WTC11 (cell line): Measurements from ENCODE around the gene NBEA. TPM values are rescaled to one million over a fixed set of nuclear protein-coding genes. Genes with fewer than 3 reads are reported as not detected.

Experiments
- ATAC-seq: fragments of 200-7000 bp; cut with Tn5 transposase; 2 replicates; pipeline ENCODE4 v1.10.0; 2021; ENCODE audit warnings: mild to moderate bottlenecking, moderate library complexity
- CTCF ChIA-PET: fragments of 300-600 bp; sonication (Branson Sonifier 250); formaldehyde crosslinking; loops from one replicate; lab custom pipeline; 2021; ENCODE audit warnings: antibody characterized with exemption; lab: Charles Lee
- POLR2A ChIA-PET: fragments of 350-600 bp; sonication (Branson Sonifier 250); formaldehyde crosslinking; loops from one replicate; lab custom pipeline; 2021; ENCODE audit warnings: antibody characterized with exemption; lab: Charles Lee
- DNase-seq: peaks from one replicate; pipeline ENCODE4 v3.0.0; 2021; ENCODE audit warnings: low spot score
- H3K27ac Mint-ChIP-seq: 2 replicates; pipeline ENCODE4 v1.8.0; 2021; ENCODE audit warnings: mixed read lengths
- H3K27me3 Mint-ChIP-seq: 2 replicates; pipeline ENCODE4 v1.8.0; 2021; ENCODE audit warnings: low read depth, mild to moderate bottlenecking, moderate library complexity, mixed read lengths
- H3K36me3 Mint-ChIP-seq: 2 replicates; pipeline ENCODE4 v1.8.0; 2021; ENCODE audit warnings: mixed read lengths
- H3K4me1 Mint-ChIP-seq: 2 replicates; pipeline ENCODE4 v1.8.0; 2022; ENCODE audit warnings: mixed read lengths
- H3K4me3 Mint-ChIP-seq: 2 replicates; pipeline ENCODE4 v1.8.0; 2021; ENCODE audit warnings: mild to moderate bottlenecking, moderate library complexity, mixed read lengths
- H3K9me3 Mint-ChIP-seq: 2 replicates; pipeline ENCODE4 v1.8.0; 2021; ENCODE audit warnings: mixed read lengths
- AFF4 ChIP-seq: sonication (generic); formaldehyde crosslinking; IDR thresholded peaks from 2 replicates; pipeline ENCODE4 v1.8.1; 2023; ENCODE audit warnings: mild to moderate bottlenecking, missing genetic modification reagents, borderline replicate concordance
- CBFB ChIP-seq: sonication (generic); formaldehyde crosslinking; IDR thresholded peaks from 2 replicates; pipeline ENCODE4 v1.8.1; 2022; ENCODE audit warnings: mild to moderate bottlenecking, low read depth, missing genetic modification reagents
- CREB1 ChIP-seq: sonication (generic); formaldehyde crosslinking; IDR thresholded peaks from 2 replicates; pipeline ENCODE4 v1.8.0; 2023; ENCODE audit warnings: mild to moderate bottlenecking, missing genetic modification reagents
- E2F1 ChIP-seq: sonication (generic); formaldehyde crosslinking; IDR thresholded peaks from 2 replicates; pipeline ENCODE4 v1.8.0; 2022; ENCODE audit warnings: mild to moderate bottlenecking, missing genetic modification reagents
- ERG ChIP-seq: fragments of 250-450 bp; sonication (Bioruptor Pico); IDR thresholded peaks from 2 replicates; pipeline ENCODE4 v1.8.0; 2021; ENCODE audit warnings: mild to moderate bottlenecking
- FOXK1 ChIP-seq: sonication (generic); formaldehyde crosslinking; IDR thresholded peaks from 2 replicates; pipeline ENCODE4 v1.8.0; 2022; ENCODE audit warnings: mild to moderate bottlenecking, moderate library complexity, missing genetic modification reagents
- GABPB1 ChIP-seq: sonication (generic); formaldehyde crosslinking; IDR thresholded peaks from 2 replicates; pipeline ENCODE4 v1.8.1; 2023; ENCODE audit warnings: mild to moderate bottlenecking, missing genetic modification reagents
- HMGA2 ChIP-seq: fragments of 250-450 bp; sonication (Bioruptor Pico); IDR thresholded peaks from 2 replicates; pipeline ENCODE4 v1.4.0; 2021; ENCODE audit warnings: mild to moderate bottlenecking, moderate library complexity
- JUN ChIP-seq: sonication (generic); formaldehyde crosslinking; IDR thresholded peaks from 2 replicates; pipeline ENCODE4 v1.8.0; 2023; ENCODE audit warnings: mild to moderate bottlenecking, missing genetic modification reagents
- NFYB ChIP-seq: sonication (generic); formaldehyde crosslinking; conservative IDR thresholded peaks from 2 replicates; pipeline ENCODE4 v1.8.0; 2022; ENCODE audit warnings: low read depth, missing genetic modification reagents
- NR3C1 ChIP-seq: sonication (generic); formaldehyde crosslinking; conservative IDR thresholded peaks from 2 replicates; pipeline ENCODE4 v1.8.1; 2023; ENCODE audit warnings: low read depth, mild to moderate bottlenecking, missing genetic modification reagents
- SMAD4 ChIP-seq: sonication (generic); formaldehyde crosslinking; IDR thresholded peaks from 2 replicates; pipeline ENCODE4 v1.8.0; 2022; ENCODE audit warnings: mild to moderate bottlenecking, missing genetic modification reagents
- SP1 ChIP-seq: sonication (generic); formaldehyde crosslinking; conservative IDR thresholded peaks from 2 replicates; pipeline ENCODE4 v1.8.1; 2022; ENCODE audit warnings: missing genetic modification reagents
- TEAD4 ChIP-seq: sonication (generic); formaldehyde crosslinking; IDR thresholded peaks from 2 replicates; pipeline ENCODE4 v1.8.0; 2022; ENCODE audit warnings: mild to moderate bottlenecking, missing genetic modification reagents
- USF2 ChIP-seq: sonication (generic); formaldehyde crosslinking; IDR thresholded peaks from 2 replicates; pipeline ENCODE4 v1.8.1; 2023; ENCODE audit warnings: mild to moderate bottlenecking, missing genetic modification reagents, moderate library complexity
- ZNF396 ChIP-seq: fragments of 250-450 bp; sonication (Bioruptor Pico); IDR thresholded peaks from 2 replicates; pipeline ENCODE4 v1.8.0; 2021; ENCODE audit warnings: mild to moderate bottlenecking, moderate library complexity, borderline replicate concordance
- ZNF423 ChIP-seq: fragments of 250-450 bp; sonication (Bioruptor Pico); IDR thresholded peaks from 2 replicates; pipeline ENCODE4 v2.1.2; 2022; ENCODE audit warnings: mild to moderate bottlenecking, moderate library complexity
- total RNA-seq: library from RNA; stranded (reverse); gene quantifications from 3 replicates; pipeline ENCODE4 v1.2.3, GENCODE V29; 2021
- TF ChIP-seq, protein P1 (sequence below): fragments of 250-450 bp; sonication (Bioruptor Pico); IDR thresholded peaks from 2 replicates; pipeline ENCODE4 v1.9.0; 2021; ENCODE audit warnings: mild to moderate bottlenecking, borderline replicate concordance

NBEA gene
- total RNA-seq, 1 experiment from 2014 or later, result 20.9 TPM

- ATAC-seq (no peak), DNase-seq (no peak)
- Mint-ChIP-seq H3K27me3 (no peaks in the 10 kb centered on the region), H3K4me1 (peaks cover 26% of the 10 kb centered on the region), H3K36me3 (peaks cover 30% of the 10 kb centered on the region), H3K27ac (no peak overlapping the region), H3K4me3 (no peak overlapping the region), H3K9me3 (peaks cover 39% of the 10 kb centered on the region)
- ChIA-PET POLR2A (no interaction called here), CTCF (no interaction called here)
- TF ChIP-seq FOXK1 (CRISPR knock-in tag) (no peak), GABPB1 (CRISPR knock-in tag) (no peak), USF2 (CRISPR knock-in tag) (no peak), JUN (CRISPR knock-in tag) (no peak), ZNF423 (CRISPR knock-in tag) (no peak), NFYB (CRISPR knock-in tag) (no peak), CBFB (CRISPR knock-in tag) (no peak), ERG (CRISPR knock-in tag) (no peak), SP1 (CRISPR knock-in tag) (no peak), ZNF396 (no peak), NR3C1 (no peak), TEAD4 (CRISPR knock-in tag) (no peak), AFF4 (CRISPR knock-in tag) (no peak), SMAD4 (CRISPR knock-in tag) (no peak), HMGA2 (CRISPR knock-in tag) (no peak), CREB1 (no peak), E2F1 (CRISPR knock-in tag) (no peak)
- TF ChIP-seq, protein P1, sequence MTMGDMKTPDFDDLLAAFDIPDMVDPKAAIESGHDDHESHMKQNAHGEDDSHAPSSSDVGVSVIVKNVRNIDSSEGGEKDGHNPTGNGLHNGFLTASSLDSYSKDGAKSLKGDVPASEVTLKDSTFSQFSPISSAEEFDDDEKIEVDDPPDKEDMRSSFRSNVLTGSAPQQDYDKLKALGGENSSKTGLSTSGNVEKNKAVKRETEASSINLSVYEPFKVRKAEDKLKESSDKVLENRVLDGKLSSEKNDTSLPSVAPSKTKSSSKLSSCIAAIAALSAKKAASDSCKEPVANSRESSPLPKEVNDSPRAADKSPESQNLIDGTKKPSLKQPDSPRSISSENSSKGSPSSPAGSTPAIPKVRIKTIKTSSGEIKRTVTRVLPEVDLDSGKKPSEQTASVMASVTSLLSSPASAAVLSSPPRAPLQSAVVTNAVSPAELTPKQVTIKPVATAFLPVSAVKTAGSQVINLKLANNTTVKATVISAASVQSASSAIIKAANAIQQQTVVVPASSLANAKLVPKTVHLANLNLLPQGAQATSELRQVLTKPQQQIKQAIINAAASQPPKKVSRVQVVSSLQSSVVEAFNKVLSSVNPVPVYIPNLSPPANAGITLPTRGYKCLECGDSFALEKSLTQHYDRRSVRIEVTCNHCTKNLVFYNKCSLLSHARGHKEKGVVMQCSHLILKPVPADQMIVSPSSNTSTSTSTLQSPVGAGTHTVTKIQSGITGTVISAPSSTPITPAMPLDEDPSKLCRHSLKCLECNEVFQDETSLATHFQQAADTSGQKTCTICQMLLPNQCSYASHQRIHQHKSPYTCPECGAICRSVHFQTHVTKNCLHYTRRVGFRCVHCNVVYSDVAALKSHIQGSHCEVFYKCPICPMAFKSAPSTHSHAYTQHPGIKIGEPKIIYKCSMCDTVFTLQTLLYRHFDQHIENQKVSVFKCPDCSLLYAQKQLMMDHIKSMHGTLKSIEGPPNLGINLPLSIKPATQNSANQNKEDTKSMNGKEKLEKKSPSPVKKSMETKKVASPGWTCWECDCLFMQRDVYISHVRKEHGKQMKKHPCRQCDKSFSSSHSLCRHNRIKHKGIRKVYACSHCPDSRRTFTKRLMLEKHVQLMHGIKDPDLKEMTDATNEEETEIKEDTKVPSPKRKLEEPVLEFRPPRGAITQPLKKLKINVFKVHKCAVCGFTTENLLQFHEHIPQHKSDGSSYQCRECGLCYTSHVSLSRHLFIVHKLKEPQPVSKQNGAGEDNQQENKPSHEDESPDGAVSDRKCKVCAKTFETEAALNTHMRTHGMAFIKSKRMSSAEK (CRISPR knock-in tag), result no peak
Observed at GRCh38 chr13:35028338-35028867, 86.3 kb downstream of the NBEA start.
